PC-9 (cell line): Measurements from ENCODE around the gene L3HYPDH. TPM values are rescaled to one million over a fixed set of nuclear protein-coding genes. Genes with fewer than 3 reads are reported as not detected.

ENCODE experiments used
- BruUV-seq: library from RNA; stranded (reverse); fragments of 400-500 nt; replicated peaks from 2 replicates; lab custom pipeline; 2021; lab: Mats Ljungman, UMichigan
- CTCF ChIA-PET: fragments of 300-600 bp; sonication (Branson Sonifier 250); formaldehyde crosslinking; loops from one replicate; lab custom pipeline; 2022; ENCODE audit warnings: antibody characterized with exemption; lab: Charles Lee
- POLR2A ChIA-PET: fragments of 300-600 bp; sonication (Branson Sonifier 250); formaldehyde crosslinking; loops from one replicate; lab custom pipeline; 2022; ENCODE audit warnings: antibody characterized with exemption; ENCODE audit not compliant: unreplicated experiment; lab: Charles Lee
- DNase-seq, 2 experiments: peaks; one replicate each; pipeline versions ENCODE4 v3.0.0 to v3.0.0-alpha.2; 2015 to 2022; ENCODE audit warnings: mixed read lengths in 1 of 2
- H2AFZ ChIP-seq: fragments of 200-600 bp; sonication (generic); 2 replicates; pipeline ENCODE4 v1.8.1; 2017; ENCODE audit warnings: antibody characterized with exemption
- H3F3A ChIP-seq: fragments of 200-600 bp; sonication (generic); 2 replicates; pipeline ENCODE4 v1.8.1; 2017; ENCODE audit warnings: antibody characterized with exemption, mild to moderate bottlenecking, low read depth; ENCODE audit not compliant: insufficient read depth
- H3K27ac ChIP-seq: fragments of 200-600 bp; sonication (generic); 2 replicates; pipeline ENCODE4 v1.6.1; 2016; ENCODE audit warnings: mixed run types
- H3K27me3 ChIP-seq: fragments of 200-600 bp; sonication (generic); 2 replicates; pipeline ENCODE4 v1.6.1; 2016; ENCODE audit warnings: low read depth, mixed run types; ENCODE audit not compliant: insufficient read depth
- H3K36me3 ChIP-seq: fragments of 200-600 bp; sonication (generic); 2 replicates; pipeline ENCODE4 v1.6.1; 2016; ENCODE audit warnings: low read depth, mixed run types
- H3K4me1 ChIP-seq: fragments of 200-600 bp; sonication (generic); replicated peaks from 2 replicates; pipeline ENCODE4 v1.6.1; 2016; ENCODE audit warnings: mixed run types; ENCODE audit not compliant: insufficient read depth
- H3K4me2 ChIP-seq: fragments of 200-600 bp; sonication (generic); 2 replicates; pipeline ENCODE4 v1.6.1; 2017; ENCODE audit warnings: mixed run types
- H3K4me3 ChIP-seq: fragments of 200-600 bp; sonication (generic); 2 replicates; pipeline ENCODE4 v1.6.1; 2016; ENCODE audit warnings: mixed run types
- H3K79me2 ChIP-seq: fragments of 200-600 bp; sonication (generic); 2 replicates; pipeline ENCODE4 v1.6.1; 2017; ENCODE audit warnings: low read depth, mixed run types
- H3K9me2 ChIP-seq: fragments of 200-600 bp; sonication (generic); 2 replicates; pipeline ENCODE4 v1.8.1; 2017; ENCODE audit warnings: mild to moderate bottlenecking; ENCODE audit not compliant: insufficient read depth
- H3K9me3 ChIP-seq: fragments of 200-600 bp; sonication (generic); 2 replicates; pipeline ENCODE4 v1.8.1; 2016; ENCODE audit warnings: low read depth; ENCODE audit not compliant: insufficient read depth
- H4K20me1 ChIP-seq: fragments of 200-600 bp; sonication (generic); 2 replicates; pipeline ENCODE4 v1.8.1; 2017; ENCODE audit not compliant: insufficient read depth
- EZH2 ChIP-seq: fragments of 200-600 bp; sonication (generic); IDR thresholded peaks from 2 replicates; pipeline ENCODE4 v1.8.0; 2017; ENCODE audit warnings: antibody characterized with exemption, low read depth
- intact Hi-C: fragments of 100-400 bp; cut with micrococcal nuclease; formaldehyde crosslinking; loops from one replicate; pipeline ENCODE4 v1.10.0; 2022; ENCODE audit not compliant: unreplicated experiment
- total RNA-seq: library from RNA; stranded (reverse); gene quantifications from 2 replicates; pipeline ENCODE4 v1.2.3, GENCODE V29; 2021
- TF ChIP-seq, protein P1 (sequence below): fragments of 200-600 bp; sonication (generic); conservative IDR thresholded peaks from 2 replicates; pipeline ENCODE4 v1.6.1; 2017; ENCODE audit warnings: mixed run types, antibody characterized with exemption, mild to moderate bottlenecking, moderate library complexity

L3HYPDH gene
- total RNA-seq, 1 experiment from 2014 or later = 121 TPM

DNA sequence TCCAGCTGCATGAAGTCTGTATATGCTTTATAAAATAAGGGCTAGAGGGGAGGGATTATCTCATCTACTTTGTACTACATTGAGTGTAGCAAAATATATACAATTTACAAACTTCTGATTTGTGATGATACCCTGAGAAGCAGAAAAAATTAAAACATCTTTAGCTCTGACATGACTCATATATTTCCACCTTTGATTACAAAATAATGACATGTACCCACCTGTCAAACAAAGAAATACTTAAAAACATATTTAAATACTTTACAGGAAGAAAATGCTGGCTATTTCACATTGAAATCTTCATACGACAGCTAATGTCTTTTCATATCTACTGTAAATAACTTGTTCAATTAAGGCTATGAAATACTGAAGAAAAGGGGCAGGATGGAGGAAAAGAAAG is 22.3 kb downstream of the L3HYPDH start:
- Histone ChIP-seq H3K27ac (no peak overlapping the region), H3K27me3 (no peaks in the 10 kb centered on the region), H3K9me2 (no peaks in the 10 kb centered on the region), H3F3A (no peaks in the 10 kb centered on the region), H4K20me1 (no peaks in the 10 kb centered on the region), H2AFZ (no peak overlapping the region), H3K4me1 (no peaks in the 10 kb centered on the region), H3K9me3 (no peaks in the 10 kb centered on the region), H3K4me3 (no peak overlapping the region), H3K4me2 (no peak overlapping the region), H3K79me2 (no peaks in the 10 kb centered on the region), H3K36me3 (peaks cover 30% of the 10 kb centered on the region)
- TF ChIP-seq, protein P1, sequence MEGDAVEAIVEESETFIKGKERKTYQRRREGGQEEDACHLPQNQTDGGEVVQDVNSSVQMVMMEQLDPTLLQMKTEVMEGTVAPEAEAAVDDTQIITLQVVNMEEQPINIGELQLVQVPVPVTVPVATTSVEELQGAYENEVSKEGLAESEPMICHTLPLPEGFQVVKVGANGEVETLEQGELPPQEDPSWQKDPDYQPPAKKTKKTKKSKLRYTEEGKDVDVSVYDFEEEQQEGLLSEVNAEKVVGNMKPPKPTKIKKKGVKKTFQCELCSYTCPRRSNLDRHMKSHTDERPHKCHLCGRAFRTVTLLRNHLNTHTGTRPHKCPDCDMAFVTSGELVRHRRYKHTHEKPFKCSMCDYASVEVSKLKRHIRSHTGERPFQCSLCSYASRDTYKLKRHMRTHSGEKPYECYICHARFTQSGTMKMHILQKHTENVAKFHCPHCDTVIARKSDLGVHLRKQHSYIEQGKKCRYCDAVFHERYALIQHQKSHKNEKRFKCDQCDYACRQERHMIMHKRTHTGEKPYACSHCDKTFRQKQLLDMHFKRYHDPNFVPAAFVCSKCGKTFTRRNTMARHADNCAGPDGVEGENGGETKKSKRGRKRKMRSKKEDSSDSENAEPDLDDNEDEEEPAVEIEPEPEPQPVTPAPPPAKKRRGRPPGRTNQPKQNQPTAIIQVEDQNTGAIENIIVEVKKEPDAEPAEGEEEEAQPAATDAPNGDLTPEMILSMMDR = no peak
- POLR2A ChIA-PET = no interaction called here
- intact Hi-C loops = no loop called here
- BruUV-seq = no TSS peak
- DNase-seq = no peak
- CTCF ChIA-PET = no interaction called here

GRCh38 chr14:59460378-59460777 is 23.8 kb downstream of the L3HYPDH start:
- Histone ChIP-seq H3K27me3 (no peaks in the 10 kb centered on the region), H4K20me1 (no peaks in the 10 kb centered on the region), H3K4me3 (no peak overlapping the region), H3K9me2 (no peaks in the 10 kb centered on the region), H3K4me1 (no peaks in the 10 kb centered on the region), H3K36me3 (peaks cover 44% of the 10 kb centered on the region), H3K79me2 (no peaks in the 10 kb centered on the region), H2AFZ (no peak overlapping the region), H3K27ac (no peak overlapping the region), H3F3A (no peaks in the 10 kb centered on the region; the same call in 1 of the 2 replicates), H3K9me3 (no peaks in the 10 kb centered on the region), H3K4me2 (no peak overlapping the region)
- no TSS peak for BruUV-seq
- TF ChIP-seq, protein P1 = no peak
- no peak for TF ChIP-seq EZH2
- ChIA-PET CTCF (no interaction called here), POLR2A (no interaction called here)
- intact Hi-C loops = no loop called here
- no peak for DNase-seq

DNA sequence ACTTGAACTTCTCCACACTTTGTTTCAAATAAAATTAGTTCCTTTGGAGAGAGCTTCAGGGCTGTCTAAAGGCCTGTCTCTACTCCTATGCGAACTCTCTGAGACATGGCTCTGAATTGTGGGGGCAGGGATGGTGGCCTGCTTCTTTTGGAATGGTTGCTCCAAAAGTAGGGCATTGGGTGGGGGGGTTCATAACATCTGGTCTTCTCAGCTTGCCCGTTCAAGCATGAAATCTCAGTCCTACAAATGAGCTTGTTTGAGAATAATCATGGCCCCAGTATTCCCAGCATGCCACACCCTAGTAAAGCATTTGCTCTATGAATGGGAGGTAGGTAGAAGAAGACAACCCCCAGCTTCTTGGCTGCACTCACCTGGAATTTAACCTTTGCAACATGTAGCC is 25.7 kb downstream of the L3HYPDH start:
- no peaks in the 10 kb centered on the region for H3K4me1 ChIP-seq
- POLR2A ChIA-PET = no interaction called here
- H3K36me3 ChIP-seq = peaks cover 44% of the 10 kb centered on the region
- no peaks in the 10 kb centered on the region; the same call in none of the 2 replicates for H3F3A ChIP-seq
- H3K27ac ChIP-seq = no peak overlapping the region
- no peak for DNase-seq
- H3K4me2 ChIP-seq = no peak overlapping the region
- CTCF ChIA-PET = interaction anchor here (0.6 kb wide), 1 partner anchor 257 kb away, joined by 11 read pairs; no protein-coding TSS in a partner anchor
- H3K27me3 ChIP-seq = no peaks in the 10 kb centered on the region
- intact Hi-C loops = no loop called here
- no peak overlapping the region for H3K4me3 ChIP-seq
- H3K9me3 ChIP-seq = no peaks in the 10 kb centered on the region
- H3K79me2 ChIP-seq = no peaks in the 10 kb centered on the region
- no TSS peak for BruUV-seq
- TF ChIP-seq, protein P1 = no peak
- TF ChIP-seq EZH2 = no peak
- no peaks in the 10 kb centered on the region for H4K20me1 ChIP-seq
- H3K9me2 ChIP-seq = no peaks in the 10 kb centered on the region
- no peak overlapping the region for H2AFZ ChIP-seq
